PC-3 (cell line): ENCODE results near the gene OR6C70. TPM values are rescaled to one million over a fixed set of nuclear protein-coding genes. Genes with fewer than 3 reads are reported as not detected.
"Not testable (repeated sequence)": the region's sequence is repeated elsewhere in the genome, so short reads cannot be mapped to it uniquely, and the experiment has no call there.

ENCODE experiments used
- ATAC-seq: fragments of 200-7000 bp; cut with Tn5 transposase; 2 replicates; pipeline ENCODE4 v1.9.1; 2020; ENCODE audit warnings: mild to moderate bottlenecking, moderate library complexity
- BruUV-seq: library from RNA; stranded (reverse); fragments of 400-500 nt; replicated peaks from 2 replicates; lab custom pipeline; 2021; lab: Mats Ljungman, UMichigan
- CTCF ChIA-PET: fragments of 300-600 bp; sonication (Branson Sonifier 250); formaldehyde crosslinking; loops from one replicate; lab custom pipeline; 2022; ENCODE audit warnings: antibody characterized with exemption; lab: Charles Lee
- POLR2A ChIA-PET: fragments of 300-600 bp; sonication (Branson Sonifier 250); formaldehyde crosslinking; loops from one replicate; lab custom pipeline; 2022; ENCODE audit warnings: antibody characterized with exemption; ENCODE audit not compliant: unreplicated experiment; lab: Charles Lee
- DNase-seq: peaks from one replicate; pipeline ENCODE4 v3.0.0-alpha.2; 2015
- H2AFZ ChIP-seq: fragments of 300-600 bp; sonication (generic); 2 replicates; pipeline ENCODE4 v1.6.0; 2016; ENCODE audit warnings: antibody characterized with exemption, low read length
- H3F3A ChIP-seq: fragments of 300-600 bp; sonication (generic); one replicate; pipeline ENCODE4 v1.6.0; 2017; ENCODE audit warnings: antibody characterized with exemption, low read length, control low read depth, mild to moderate bottlenecking; ENCODE audit not compliant: unreplicated experiment
- H3K27ac ChIP-seq: fragments of 300-600 bp; sonication (generic); 2 replicates; pipeline ENCODE4 v1.5.1; 2016; ENCODE audit warnings: mild to moderate bottlenecking, low read length
- H3K27me3 ChIP-seq: fragments of 300-600 bp; sonication (generic); 2 replicates; pipeline ENCODE4 v1.6.1; 2016; ENCODE audit warnings: low read length, mixed read lengths
- H3K36me3 ChIP-seq: fragments of 300-600 bp; sonication (generic); 2 replicates; pipeline ENCODE4 v1.6.1; 2016; ENCODE audit warnings: low read depth, mixed run types, low read length, mixed read lengths
- H3K4me1 ChIP-seq: fragments of 300-600 bp; sonication (generic); 2 replicates; pipeline ENCODE4 v1.5.1; 2016; ENCODE audit warnings: low read length; ENCODE audit not compliant: insufficient read depth
- H3K4me2 ChIP-seq: fragments of 300-600 bp; sonication (generic); 2 replicates; pipeline ENCODE4 v1.6.0; 2016; ENCODE audit warnings: low read length
- H3K4me3 ChIP-seq: fragments of 300-600 bp; sonication (generic); 2 replicates; pipeline ENCODE4 v1.5.1; 2016; ENCODE audit warnings: mild to moderate bottlenecking, low read length, mixed read lengths
- H3K79me2 ChIP-seq: fragments of 300-600 bp; sonication (generic); 2 replicates; pipeline ENCODE4 v1.6.1; 2017; ENCODE audit warnings: low read length, mixed read lengths
- H3K9ac ChIP-seq: fragments of 300-600 bp; sonication (generic); 2 replicates; pipeline ENCODE4 v1.6.0; 2016; ENCODE audit warnings: mild to moderate bottlenecking, low read length
- H3K9me2 ChIP-seq: fragments of 300-600 bp; sonication (generic); replicated peaks from 2 replicates; pipeline ENCODE4 v1.6.1; 2016; ENCODE audit warnings: mixed run types, low read length, mixed read lengths
- H3K9me3 ChIP-seq: fragments of 300-600 bp; sonication (generic); 2 replicates; pipeline ENCODE4 v1.6.1; 2016; ENCODE audit warnings: low read length, mixed read lengths
- H4K20me1 ChIP-seq: fragments of 300-600 bp; sonication (generic); 2 replicates; pipeline ENCODE4 v1.6.1; 2016; ENCODE audit warnings: low read length, mixed read lengths
- EZH2 ChIP-seq: fragments of 300-600 bp; sonication (generic); IDR thresholded peaks from one replicate; pipeline ENCODE4 v1.6.1; 2017; ENCODE audit warnings: antibody characterized with exemption, mild to moderate bottlenecking, low read length; ENCODE audit not compliant: unreplicated experiment
- EZH2phosphoT487 ChIP-seq: fragments of 300-600 bp; sonication (generic); IDR thresholded peaks from 2 replicates; pipeline ENCODE4 v1.6.1; 2018; ENCODE audit warnings: mild to moderate bottlenecking, antibody characterized with exemption, low read length, borderline replicate concordance
- intact Hi-C: fragments of 100-400 bp; cut with micrococcal nuclease; formaldehyde crosslinking; loops from 2 replicates; pipeline ENCODE4 v1.9.0; 2023
- total RNA-seq: library from RNA; depleted of rRNA; stranded (reverse); fragments of >200 nt; gene quantifications from 2 replicates; pipeline ENCODE4 v1.2.3, GENCODE V29; 2014
- TF ChIP-seq, protein P1 (sequence below): fragments of 300-600 bp; sonication (generic); conservative IDR thresholded peaks from 2 replicates; pipeline ENCODE4 v1.5.1; 2017; ENCODE audit warnings: antibody characterized with exemption, low read depth, mild to moderate bottlenecking, low read length

The OR6C70 gene
- total RNA-seq, 1 experiment from 2014 or later, result not detected

DNA sequence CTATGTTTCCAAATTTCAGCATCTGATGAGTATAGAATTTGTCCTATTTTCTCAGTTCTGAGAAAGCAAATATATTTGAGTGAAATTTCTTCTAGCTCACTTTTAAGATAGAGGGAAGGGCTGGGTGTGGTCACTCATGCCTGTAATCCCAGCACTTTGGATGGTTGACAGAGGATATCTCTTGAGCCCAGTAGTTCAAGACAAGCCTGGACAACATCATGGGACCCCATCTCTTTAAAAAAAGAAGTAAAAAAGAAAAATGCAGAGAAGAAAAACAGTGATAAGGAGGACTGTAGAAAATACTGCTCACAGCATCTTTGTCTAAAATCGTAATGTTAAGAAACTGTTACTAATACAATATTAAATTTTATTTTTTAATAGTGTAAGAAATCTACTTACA, 2.3 kb upstream of the OR6C70 start:
- intact Hi-C loops, result no loop called here
- no peaks in the 10 kb centered on the region for H3K9me2 ChIP-seq
- H3K4me3 ChIP-seq, result no peak overlapping the region
- no peak overlapping the region for H2AFZ ChIP-seq
- H3K27ac ChIP-seq, result no peak overlapping the region
- H3K36me3 ChIP-seq, result no peaks in the 10 kb centered on the region
- DNase-seq, result no peak
- H4K20me1 ChIP-seq, result no peaks in the 10 kb centered on the region
- POLR2A ChIA-PET, result no interaction called here
- no peaks in the 10 kb centered on the region for H3K79me2 ChIP-seq
- peaks cover 16% of the 10 kb centered on the region for H3K4me1 ChIP-seq
- TF ChIP-seq EZH2phosphoT487, result no peak
- TF ChIP-seq, protein P1, sequence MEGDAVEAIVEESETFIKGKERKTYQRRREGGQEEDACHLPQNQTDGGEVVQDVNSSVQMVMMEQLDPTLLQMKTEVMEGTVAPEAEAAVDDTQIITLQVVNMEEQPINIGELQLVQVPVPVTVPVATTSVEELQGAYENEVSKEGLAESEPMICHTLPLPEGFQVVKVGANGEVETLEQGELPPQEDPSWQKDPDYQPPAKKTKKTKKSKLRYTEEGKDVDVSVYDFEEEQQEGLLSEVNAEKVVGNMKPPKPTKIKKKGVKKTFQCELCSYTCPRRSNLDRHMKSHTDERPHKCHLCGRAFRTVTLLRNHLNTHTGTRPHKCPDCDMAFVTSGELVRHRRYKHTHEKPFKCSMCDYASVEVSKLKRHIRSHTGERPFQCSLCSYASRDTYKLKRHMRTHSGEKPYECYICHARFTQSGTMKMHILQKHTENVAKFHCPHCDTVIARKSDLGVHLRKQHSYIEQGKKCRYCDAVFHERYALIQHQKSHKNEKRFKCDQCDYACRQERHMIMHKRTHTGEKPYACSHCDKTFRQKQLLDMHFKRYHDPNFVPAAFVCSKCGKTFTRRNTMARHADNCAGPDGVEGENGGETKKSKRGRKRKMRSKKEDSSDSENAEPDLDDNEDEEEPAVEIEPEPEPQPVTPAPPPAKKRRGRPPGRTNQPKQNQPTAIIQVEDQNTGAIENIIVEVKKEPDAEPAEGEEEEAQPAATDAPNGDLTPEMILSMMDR, result no peak
- TF ChIP-seq EZH2, result no peak
- no peaks in the 10 kb centered on the region for H3K9me3 ChIP-seq
- CTCF ChIA-PET, result no interaction called here
- no peaks in the 10 kb centered on the region for H3F3A ChIP-seq
- peaks cover 28% of the 10 kb centered on the region; the same call in 1 of the 2 replicates for H3K27me3 ChIP-seq
- no peak overlapping the region for H3K9ac ChIP-seq
- no TSS peak for BruUV-seq
- no peak overlapping the region for H3K4me2 ChIP-seq
- no peak for ATAC-seq

DNA sequence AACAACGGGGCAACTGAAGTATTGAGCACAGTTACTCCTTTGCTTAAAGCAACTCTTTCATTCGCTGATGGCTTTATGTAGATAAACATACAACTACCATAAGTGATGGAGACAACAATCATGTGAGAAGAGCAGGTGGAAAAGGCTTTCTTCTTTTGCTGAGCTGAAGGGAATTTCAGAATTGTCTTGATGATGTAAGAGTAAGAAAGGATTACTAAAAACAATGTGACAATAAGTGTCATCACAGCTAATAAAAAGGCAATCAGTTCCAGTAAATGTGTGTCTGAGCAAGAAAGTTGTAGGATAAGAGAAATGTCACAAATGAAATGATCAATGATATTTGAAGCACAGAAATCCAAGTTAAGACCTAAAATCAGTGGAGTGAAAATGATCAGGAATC, 647 bp downstream of the OR6C70 start:
- TF ChIP-seq EZH2 (no peak), EZH2phosphoT487 (no peak)
- TF ChIP-seq, protein P1, result no peak
- Histone ChIP-seq H3K9me3 (no peaks in the 10 kb centered on the region), H3K4me1 (peaks cover 16% of the 10 kb centered on the region), H3K9me2 (no peaks in the 10 kb centered on the region), H3F3A (no peaks in the 10 kb centered on the region), H3K27me3 (peaks cover 28% of the 10 kb centered on the region; the same call in 1 of the 2 replicates), H3K4me3 (no peak overlapping the region), H3K36me3 (no peaks in the 10 kb centered on the region), H3K27ac (no peak overlapping the region), H3K4me2 (no peak overlapping the region), H3K9ac (no peak overlapping the region), H4K20me1 (no peaks in the 10 kb centered on the region), H2AFZ (no peak overlapping the region), H3K79me2 (no peaks in the 10 kb centered on the region)
- ATAC-seq (no peak), DNase-seq (peak; percentile 0)
- intact Hi-C loops, result no loop called here
- BruUV-seq, result no TSS peak
- POLR2A ChIA-PET, result no interaction called here
- CTCF ChIA-PET, result no interaction called here

- BruUV-seq, result no TSS peak
- no peaks in the 10 kb centered on the region for H3K36me3 ChIP-seq
- POLR2A ChIA-PET, result no interaction called here
These were observed 2.1 kb downstream of the OR6C70 start for GRCh38 chr12:55467836-55468235.

GRCh38 chr12:55464926-55465325, 5.0 kb downstream of the OR6C70 start:
- H3F3A ChIP-seq, POLR2A ChIA-PET, H3K79me2 ChIP-seq, DNase-seq, H3K36me3 ChIP-seq, BruUV-seq, H3K4me3 ChIP-seq, H3K9me2 ChIP-seq, intact Hi-C loops, H3K4me2 ChIP-seq, H3K4me1 ChIP-seq, H3K27ac ChIP-seq, H4K20me1 ChIP-seq, ATAC-seq, H3K9ac ChIP-seq, CTCF ChIA-PET, H3K9me3 ChIP-seq, H2AFZ ChIP-seq: not testable (repeated sequence)
- peaks cover 33% of the 10 kb centered on the region; the same call in 1 of the 2 replicates for H3K27me3 ChIP-seq

More at GRCh38 chr12:55467836-55468235, 2.1 kb downstream of the OR6C70 start:
- peaks cover 28% of the 10 kb centered on the region; the same call in 1 of the 2 replicates for H3K27me3 ChIP-seq
- H3K9me3 ChIP-seq, result no peaks in the 10 kb centered on the region
- no peaks in the 10 kb centered on the region for H3K79me2 ChIP-seq
- no peak overlapping the region for H3K4me3 ChIP-seq
- intact Hi-C loops, result no loop called here
- H3K4me2 ChIP-seq, result no peak overlapping the region
- peaks cover 16% of the 10 kb centered on the region for H3K4me1 ChIP-seq
- CTCF ChIA-PET, result no interaction called here
- no peaks in the 10 kb centered on the region for H3F3A ChIP-seq
- no peak overlapping the region for H3K9ac ChIP-seq
- H3K27ac ChIP-seq, result no peak overlapping the region
- no peak overlapping the region for H2AFZ ChIP-seq
- H3K9me2 ChIP-seq, result no peaks in the 10 kb centered on the region
- no peak for DNase-seq
- no peaks in the 10 kb centered on the region for H4K20me1 ChIP-seq
- TF ChIP-seq, protein P1, result no peak
- TF ChIP-seq EZH2, result no peak
- TF ChIP-seq EZH2phosphoT487, result no peak
- no peak for ATAC-seq
